Endothelial cell of umbilical vein (primary cell): ENCODE results near the gene RSRC1. TPM values are rescaled to one million over a fixed set of nuclear protein-coding genes. Genes with fewer than 3 reads are reported as not detected.

ENCODE experiments used
- BruUV-seq: library from RNA; stranded (reverse); fragments of 400-500 nt; replicated peaks from 2 replicates; lab custom pipeline; 2021; lab: Mats Ljungman, UMichigan
- CTCF ChIA-PET: fragments of 300-600, 350-600 bp; sonication (Branson Sonifier 250); formaldehyde crosslinking; loops from one replicate; lab custom pipeline; 2021; ENCODE audit warnings: antibody characterized with exemption, inconsistent platforms; lab: Charles Lee
- POLR2A ChIA-PET: fragments of 300-600, 350-600 bp; sonication (Branson Sonifier 250); formaldehyde crosslinking; loops from one replicate; lab custom pipeline; 2021; ENCODE audit warnings: antibody characterized with exemption, inconsistent platforms; lab: Charles Lee
- DNase-seq: peaks from one replicate; pipeline ENCODE4 v3.0.0-alpha.2; 2011; ENCODE audit warnings: low read depth, low spot score
- FAIRE-seq: peaks from 2 replicates; lab custom pipeline; 2011; peaks lifted over from hg19 to GRCh38; lab: Jason Lieb, UNC
- H2AFZ ChIP-seq: 2 replicates; pipeline ENCODE4 v1.6.0; 2012; ENCODE audit warnings: low read depth, low read length, control low read depth, inconsistent platforms
- H3K27ac ChIP-seq: 2 replicates; pipeline ENCODE4 v1.5.1; 2011; ENCODE audit warnings: low read depth, mild to moderate bottlenecking, control low read depth, low read length, moderate library complexity; ENCODE audit not compliant: insufficient read depth
- H3K27me3 ChIP-seq, 2 experiments: 2 replicates each; pipeline versions ENCODE4 v1.6.0 to v1.6.1; 2011; ENCODE audit warnings: low read length in 2 of 2, mixed read lengths in 1 of 2; ENCODE audit not compliant: control insufficient read depth in 2 of 2, insufficient read depth in 2 of 2
- H3K36me3 ChIP-seq, 2 experiments: 2 replicates in 1 of 2; 3 replicates in 1 of 2; pipeline ENCODE4 v1.5.1; 2011; ENCODE audit warnings: low read length in 2 of 2, mild to moderate bottlenecking in 1 of 2, moderate library complexity in 1 of 2; ENCODE audit not compliant: control insufficient read depth in 2 of 2, insufficient read depth in 2 of 2; ENCODE audit errors: extremely low read depth in 1 of 2
- H3K4me1 ChIP-seq: 3 replicates; pipeline ENCODE4 v1.5.1; 2011; ENCODE audit warnings: mild to moderate bottlenecking, low read length; ENCODE audit not compliant: control insufficient read depth, insufficient read depth; ENCODE audit errors: extremely low read depth
- H3K4me2 ChIP-seq: 2 replicates; pipeline ENCODE4 v1.6.1; 2011; ENCODE audit warnings: low read length, control low read depth, mixed read lengths; ENCODE audit not compliant: insufficient read depth
- H3K4me3 ChIP-seq, 3 experiments: fragments of 200-600 bp in 1 of 3; sonication (generic), shearing (Covaris generic) in 1 of 3; replicated peaks in 1 of 3; 2 replicates each; pipeline ENCODE4 v1.5.1; 2011 to 2016; ENCODE audit warnings: control low read depth in 3 of 3, low read length in 3 of 3, mild to moderate bottlenecking in 2 of 3, inconsistent platforms in 1 of 3, low read depth in 1 of 3, moderate library complexity in 1 of 3; ENCODE audit not compliant: insufficient read depth in 1 of 3
- H3K79me2 ChIP-seq: 2 replicates; pipeline ENCODE4 v1.6.0; 2012; ENCODE audit warnings: low read length, inconsistent platforms; ENCODE audit not compliant: control insufficient read depth, insufficient read depth
- H3K9ac ChIP-seq: replicated peaks from 2 replicates; pipeline ENCODE3; 2011; ENCODE audit warnings: low read length, control low read depth; ENCODE audit not compliant: insufficient read depth; ENCODE audit errors: extremely low read depth
- H3K9me1 ChIP-seq: replicated peaks from 3 replicates; pipeline ENCODE4 v1.6.0; 2011; ENCODE audit warnings: mild to moderate bottlenecking, low read length; ENCODE audit not compliant: control insufficient read depth, insufficient read depth; ENCODE audit errors: extremely low read depth
- H3K9me3 ChIP-seq: replicated peaks from 2 replicates; pipeline ENCODE4 v1.5.1; 2012; ENCODE audit warnings: low read length, inconsistent platforms; ENCODE audit not compliant: control insufficient read depth, insufficient read depth
- H4K20me1 ChIP-seq: replicated peaks from 2 replicates; pipeline ENCODE3; 2011; ENCODE audit warnings: mild to moderate bottlenecking, low read length; ENCODE audit not compliant: control insufficient read depth, insufficient read depth; ENCODE audit errors: extremely low read depth
- CTCF ChIP-seq, 2 donors: IDR thresholded peaks; 1 replicate in 1 of 2; 2 replicates in 1 of 2; pipeline ENCODE4 v1.5.1; 2011; ENCODE audit warnings: low read length in 2 of 2, mild to moderate bottlenecking in 2 of 2, moderate library complexity in 2 of 2, control low read depth in 1 of 2, inconsistent platforms in 1 of 2, low read depth in 1 of 2; ENCODE audit not compliant: insufficient read depth in 1 of 2; ENCODE audit errors: extremely low read depth in 1 of 2
- EZH2 ChIP-seq: IDR thresholded peaks from 2 replicates; pipeline ENCODE4 v1.6.1; 2012; ENCODE audit warnings: borderline replicate concordance, low read depth, mild to moderate bottlenecking, moderate library complexity, low read length, inconsistent platforms; ENCODE audit not compliant: severe bottlenecking
- FOS ChIP-seq: IDR thresholded peaks from 2 replicates; pipeline ENCODE4 v1.6.1; 2011; ENCODE audit warnings: mild to moderate bottlenecking, low read length, moderate library complexity, borderline replicate concordance; ENCODE audit not compliant: insufficient read depth
- GATA2 ChIP-seq: IDR thresholded peaks from 2 replicates; pipeline ENCODE4 v1.7.0; 2011; ENCODE audit warnings: low read depth, mild to moderate bottlenecking, moderate library complexity, mixed read lengths, low read length; ENCODE audit not compliant: insufficient read length, insufficient read depth
- JUN ChIP-seq: IDR thresholded peaks from 2 replicates; pipeline ENCODE4 v1.6.1; 2011; ENCODE audit warnings: borderline replicate concordance, low read depth; ENCODE audit not compliant: insufficient read length, insufficient read depth
- MAX ChIP-seq: IDR thresholded peaks from 2 replicates; pipeline ENCODE4 v1.6.1; 2011; ENCODE audit not compliant: insufficient read depth, insufficient read length
- MYC ChIP-seq: IDR thresholded peaks from one replicate; pipeline ENCODE4 v1.6.1; 2011; ENCODE audit warnings: mild to moderate bottlenecking, low read depth, low read length
- POLR2A ChIP-seq: IDR thresholded peaks from 2 replicates; pipeline ENCODE4 v1.6.1; 2012; ENCODE audit warnings: low read depth, mild to moderate bottlenecking, control low read depth, low read length
- POLR2AphosphoS5 ChIP-seq: IDR thresholded peaks from 2 replicates; pipeline ENCODE4 v1.6.1; 2012; ENCODE audit warnings: low read depth, mild to moderate bottlenecking, control low read depth, low read length, moderate library complexity; ENCODE audit not compliant: insufficient read depth
- dilution Hi-C: fragments of 300-500 bp; cut with MboI; formaldehyde crosslinking; loops from one replicate; pipeline ENCODE4 v1.15.0; 2019; ENCODE audit warnings: low sequenced_read_pairs; ENCODE audit not compliant: extremely low pct_ligation_motif_present
- intact Hi-C: fragments of 100-400 bp; cut with micrococcal nuclease; formaldehyde crosslinking; loops from one replicate; pipeline ENCODE4 v1.10.0; 2022
- polyA plus RNA-seq, 4 experiments: library from polyadenylated mRNA; depleted of rRNA in 3 of 4; stranded (reverse) in 3 of 4; unstranded in 1 of 4; fragments of >200 nt; gene quantifications; 2 replicates each; pipeline versions ENCODE4 v1.2.1 to v1.2.3, GENCODE V29; 2011 to 2012; ENCODE audit warnings: missing spikeins in 1 of 4
- total RNA-seq: library from RNA; stranded (reverse); gene quantifications from 2 replicates; pipeline ENCODE4 v1.2.3, GENCODE V29; 2021

The RSRC1 gene
- total and polyA plus RNA-seq, 2 donors (not counting 3 experiments of a cell fraction or from before 2014, with no cell fraction given): 1.8 to 25.4 TPM

GRCh38 chr3:158295771-158296170 is 185.9 kb downstream of the RSRC1 start:
- H3K9me1 ChIP-seq: no peaks in the 10 kb centered on the region

GRCh38 chr3:158297940-158298339 is 188.1 kb downstream of the RSRC1 start:
- Histone ChIP-seq H3K9me3 (no peaks in the 10 kb centered on the region), H4K20me1 (no peaks in the 10 kb centered on the region), H3K27ac (no peak overlapping the region), H3K79me2 (no peaks in the 10 kb centered on the region), H3K9me1 (no peaks in the 10 kb centered on the region), H3K4me2 (no peak overlapping the region), H3K4me1 (no peaks in the 10 kb centered on the region), H3K36me3 (no peaks in the 10 kb centered on the region), H3K9ac (no peak overlapping the region), H2AFZ (no peak overlapping the region), H3K4me3 (no peak overlapping the region), H3K27me3 (no peaks in the 10 kb centered on the region)
- CTCF ChIA-PET: interaction anchor here (1.8 to 1.9 kb wide), 2 partner anchors 9 to 10 kb away, joined by 9 to 13 read pairs; no protein-coding TSS in a partner anchor
- no TSS peak for BruUV-seq
- dilution Hi-C loops: no loop called here
- DNase-seq (no peak), FAIRE-seq (no peak)
- intact Hi-C loops: no loop called here
- POLR2A ChIA-PET: no interaction called here
- TF ChIP-seq EZH2: no peak
- no peak for TF ChIP-seq MAX
- no peak for TF ChIP-seq POLR2AphosphoS5
- no peak for TF ChIP-seq CTCF (IDR thresholded peaks at IDR 0.05; ENCODE audit: extremely low read depth in 1 of 2, insufficient read depth in 1 of 2, low read depth in 1 of 2, low read length in 2 of 2)
- no peak for TF ChIP-seq POLR2A
- TF ChIP-seq JUN: no peak
- TF ChIP-seq MYC: no peak
- no peak for TF ChIP-seq GATA2
- no peak for TF ChIP-seq FOS

More at GRCh38 chr3:158295771-158296170, 185.9 kb downstream of the RSRC1 start:
- Histone ChIP-seq H3K4me2 (no peak overlapping the region), H3K36me3 (no peaks in the 10 kb centered on the region), H3K27ac (no peak overlapping the region), H3K4me3 (no peak overlapping the region), H3K79me2 (no peaks in the 10 kb centered on the region), H3K27me3 (no peaks in the 10 kb centered on the region), H2AFZ (no peak overlapping the region), H3K4me1 (no peaks in the 10 kb centered on the region), H3K9me3 (no peaks in the 10 kb centered on the region), H4K20me1 (no peaks in the 10 kb centered on the region), H3K9ac (no peak overlapping the region)
- DNase-seq (no peak), FAIRE-seq (no peak)
- TF ChIP-seq FOS (no peak), MAX (no peak), POLR2AphosphoS5 (no peak), MYC (no peak)
- ChIA-PET POLR2A (no interaction called here), CTCF (interaction anchor here (1.2 kb wide), 1 partner anchor 20 kb away, joined by 3 read pairs; no protein-coding TSS in a partner anchor)
- intact Hi-C loops: no loop called here
- dilution Hi-C loops: no loop called here
- BruUV-seq: no TSS peak
